ENCODE results near the gene LGALS4.
"Not testable (repeated sequence)": the region's sequence is repeated elsewhere in the genome, so short reads cannot be mapped to it uniquely, and the experiment has no call there.

LGALS4 gene

GRCh38 chr19:38792250-38793111 is 20.3 kb downstream of the LGALS4 start:
- DNase-seq = no peak

GRCh38 chr19:38791451-38792064 is 21.2 kb downstream of the LGALS4 start:
- DNase-seq = not testable (repeated sequence)

- DNase-seq = not testable (repeated sequence)
Observed at GRCh38 chr19:38790507-38791403, 22.0 kb downstream of the LGALS4 start.

- DNase-seq = no peak
Observed at GRCh38 chr19:38788478-38789243, 24.1 kb downstream of the LGALS4 start, which contains the start of gene LGALS7B. TSS of gene LGALS7B (plus strand) at chr19:38789200. CDS start at chr19:38789227, 27 bp downstream.

- DNase-seq = no peak
Observed at GRCh38 chr19:38786572-38787265, 26.0 kb downstream of the LGALS4 start.

GRCh38 chr19:38786061-38786460 is 26.7 kb downstream of the LGALS4 start:
- DNase-seq = not testable (repeated sequence)

- DNase-seq = no peak
Observed at GRCh38 chr19:38785187-38785699, 27.5 kb downstream of the LGALS4 start.

- no peak for DNase-seq
Observed at GRCh38 chr19:38784224-38784623, 28.5 kb downstream of the LGALS4 start.

- DNase-seq = not testable (repeated sequence)
Observed at GRCh38 chr19:38782212-38782611, 30.5 kb downstream of the LGALS4 start.

- no peak for DNase-seq
Observed at GRCh38 chr19:38781058-38781457, 31.7 kb downstream of the LGALS4 start.

GRCh38 chr19:38780443-38780842 is 32.3 kb downstream of the LGALS4 start:
- DNase-seq = no peak

- DNase-seq = no peak
Observed at GRCh38 chr19:38778733-38779132, 34.0 kb downstream of the LGALS4 start.

- DNase-seq = no peak
Observed at GRCh38 chr19:38774181-38774950, 38.4 kb downstream of the LGALS4 start.

- DNase-seq = no peak
Observed at GRCh38 chr19:38773469-38774177, 39.1 kb downstream of the LGALS4 start, which contains the start of gene LGALS7. TSS of gene LGALS7 (minus strand) at chr19:38773517. CDS start at chr19:38773492, 25 bp downstream.

- not testable (repeated sequence) for DNase-seq
Observed at GRCh38 chr19:38771569-38771968, 41.2 kb downstream of the LGALS4 start.

- DNase-seq = not testable (repeated sequence)
Observed at GRCh38 chr19:38770949-38771275, 41.8 kb downstream of the LGALS4 start.

- not testable (repeated sequence) for DNase-seq
Observed at GRCh38 chr19:38770228-38770948, 42.4 kb downstream of the LGALS4 start.

- no peak for DNase-seq
Observed at GRCh38 chr19:38769635-38770211, 43.0 kb downstream of the LGALS4 start.

Data from NCI-H187 treated with DMSO at 0.1 percent for 48 hours (cell line).